B cell (primary cell): ENCODE results near the gene ARF6. TPM values are rescaled to one million over a fixed set of nuclear protein-coding genes. Genes with fewer than 3 reads are reported as not detected.

Experiments used
- polyA plus RNA-seq: library from polyadenylated mRNA; depleted of rRNA; stranded (reverse); fragments of >200 nt; gene quantifications from 2 replicates; pipeline ENCODE4 v1.2.3, GENCODE V29; 2012
- small RNA-seq: library from RNA; depleted of rRNA; stranded (forward); fragments of <200 nt; gene quantifications from one replicate; pipeline ENCODE3, GENCODE V24; 2012; ENCODE audit warnings: low replicate concordance, low read depth; ENCODE audit not compliant: insufficient read length
- total RNA-seq, 2 donors: library from RNA; stranded (reverse); fragments of 120-200 nt in 1 of 2; gene quantifications; 1 replicate in 1 of 2; 2 replicates in 1 of 2; pipeline versions ENCODE4 v1.2.3 to v1.2.4, GENCODE V29; 2013 to 2022

Gene ARF6
- total and polyA plus RNA-seq, 2 donors (not counting 1 experiment from before 2014, with no cell fraction given) = 96.6 to 135 TPM

Small RNA genes lying within 50 kb of the gene (small RNA-seq; reads per million reads assigned to genes)
- not detected for gene RF00017
- gene RN7SL2 = not detected
- gene RN7SL3 = not detected
- gene RNU6-189P = not detected

Other genes with a start within 250 kb of the ARF6 start
- 2.2 and 2.6 TPM in 2 replicates for gene POLE2, start 204.9 kb upstream of the ARF6 start, total RNA-seq
- gene POLE2, start 204.9 kb upstream of the ARF6 start, polyA plus RNA-seq = 0.68 and 1.4 TPM in 2 replicates
- 11.7 and 13.7 TPM in 2 replicates for gene KLHDC1, start 200.0 kb upstream of the ARF6 start, total RNA-seq
- gene KLHDC1, start 200.0 kb upstream of the ARF6 start, polyA plus RNA-seq = 2.8 and 3.0 TPM in 2 replicates
- 60.5 and 65.3 TPM in 2 replicates for gene KLHDC2, start 124.9 kb upstream of the ARF6 start, total RNA-seq
- 43.4 and 75.8 TPM in 2 replicates for gene KLHDC2, start 124.9 kb upstream of the ARF6 start, polyA plus RNA-seq
- gene NEMF, start 40.3 kb upstream of the ARF6 start, total RNA-seq = 127 and 146 TPM in 2 replicates
- gene NEMF, start 40.3 kb upstream of the ARF6 start, polyA plus RNA-seq = 26.7 and 36.7 TPM in 2 replicates
- gene VCPKMT, start 223.5 kb downstream of the ARF6 start, total RNA-seq = 22.8 and 27.1 TPM in 2 replicates
- gene VCPKMT, start 223.5 kb downstream of the ARF6 start, polyA plus RNA-seq = 40.3 and 69.4 TPM in 2 replicates